Measurements from ENCODE around the gene MDFI.

MDFI gene

DNA sequence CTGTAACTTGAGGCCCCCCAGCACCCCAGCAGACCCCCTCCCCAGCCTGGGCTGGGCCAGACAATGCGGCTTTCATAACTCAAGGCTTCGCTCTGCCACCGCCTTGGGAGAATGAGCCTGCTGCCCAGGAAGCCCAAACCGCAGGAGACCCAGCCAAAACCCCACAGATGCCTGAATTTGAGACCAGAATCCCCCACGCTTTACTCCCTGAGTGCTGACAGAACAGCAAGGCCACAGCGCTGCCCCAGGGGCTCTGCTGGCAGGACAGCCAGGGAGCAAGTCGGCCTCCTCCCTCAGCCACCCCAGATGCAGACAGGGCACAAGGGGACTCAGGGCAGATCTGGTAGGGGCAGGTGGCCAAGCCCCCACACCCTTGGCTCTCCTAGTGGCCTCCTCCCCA, 2.2 kb downstream of the MDFI start:
- no peak for DNase-seq (ENCODE audit: low spot score)
- CTCF ChIA-PET: no interaction called here
- POLR2A ChIA-PET (ENCODE audit: low non-redundant PET): no interaction called here
- TF ChIP-seq, protein P1, sequence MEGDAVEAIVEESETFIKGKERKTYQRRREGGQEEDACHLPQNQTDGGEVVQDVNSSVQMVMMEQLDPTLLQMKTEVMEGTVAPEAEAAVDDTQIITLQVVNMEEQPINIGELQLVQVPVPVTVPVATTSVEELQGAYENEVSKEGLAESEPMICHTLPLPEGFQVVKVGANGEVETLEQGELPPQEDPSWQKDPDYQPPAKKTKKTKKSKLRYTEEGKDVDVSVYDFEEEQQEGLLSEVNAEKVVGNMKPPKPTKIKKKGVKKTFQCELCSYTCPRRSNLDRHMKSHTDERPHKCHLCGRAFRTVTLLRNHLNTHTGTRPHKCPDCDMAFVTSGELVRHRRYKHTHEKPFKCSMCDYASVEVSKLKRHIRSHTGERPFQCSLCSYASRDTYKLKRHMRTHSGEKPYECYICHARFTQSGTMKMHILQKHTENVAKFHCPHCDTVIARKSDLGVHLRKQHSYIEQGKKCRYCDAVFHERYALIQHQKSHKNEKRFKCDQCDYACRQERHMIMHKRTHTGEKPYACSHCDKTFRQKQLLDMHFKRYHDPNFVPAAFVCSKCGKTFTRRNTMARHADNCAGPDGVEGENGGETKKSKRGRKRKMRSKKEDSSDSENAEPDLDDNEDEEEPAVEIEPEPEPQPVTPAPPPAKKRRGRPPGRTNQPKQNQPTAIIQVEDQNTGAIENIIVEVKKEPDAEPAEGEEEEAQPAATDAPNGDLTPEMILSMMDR (conservative IDR thresholded peaks at IDR 0.05; ENCODE audit: low read depth): no peak
- peak overlapping the region; percentile 85 for H3K27ac ChIP-seq

DNA sequence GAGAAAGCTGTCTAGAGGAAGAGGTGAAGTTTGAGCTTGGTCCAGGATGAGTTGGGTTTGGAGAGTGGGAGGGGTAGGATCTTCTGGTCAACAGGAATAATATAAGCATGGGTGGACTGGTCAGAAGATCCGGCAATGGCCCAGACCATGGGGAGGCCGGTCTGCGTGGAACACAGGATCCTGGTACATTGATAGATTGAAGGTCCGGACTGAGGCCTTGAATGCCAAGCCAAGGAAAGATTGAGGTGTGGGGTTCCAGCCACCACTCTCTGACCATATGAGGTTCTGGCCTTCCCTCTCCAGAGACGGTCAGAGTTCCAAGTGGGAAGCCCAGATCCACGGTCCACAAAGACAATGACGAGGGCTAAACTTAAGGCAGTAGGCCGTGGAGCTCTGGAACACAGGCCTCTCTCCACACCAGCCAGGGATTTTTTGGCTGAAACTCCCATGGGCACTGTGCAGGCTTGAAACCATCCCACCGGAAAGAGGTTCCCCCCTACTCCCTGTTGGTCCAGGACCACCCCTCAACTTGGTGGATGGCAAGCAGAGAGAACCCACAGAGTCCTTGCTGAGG, 3.2 kb downstream of the MDFI start:
- no peak for DNase-seq (ENCODE audit: low spot score)
- peak overlapping the region; percentile 85 for H3K27ac ChIP-seq
- TF ChIP-seq, protein P1 (conservative IDR thresholded peaks at IDR 0.05; ENCODE audit: low read depth): no peak
- CTCF ChIA-PET: no interaction called here
- POLR2A ChIA-PET (ENCODE audit: low non-redundant PET): no interaction called here

DNA sequence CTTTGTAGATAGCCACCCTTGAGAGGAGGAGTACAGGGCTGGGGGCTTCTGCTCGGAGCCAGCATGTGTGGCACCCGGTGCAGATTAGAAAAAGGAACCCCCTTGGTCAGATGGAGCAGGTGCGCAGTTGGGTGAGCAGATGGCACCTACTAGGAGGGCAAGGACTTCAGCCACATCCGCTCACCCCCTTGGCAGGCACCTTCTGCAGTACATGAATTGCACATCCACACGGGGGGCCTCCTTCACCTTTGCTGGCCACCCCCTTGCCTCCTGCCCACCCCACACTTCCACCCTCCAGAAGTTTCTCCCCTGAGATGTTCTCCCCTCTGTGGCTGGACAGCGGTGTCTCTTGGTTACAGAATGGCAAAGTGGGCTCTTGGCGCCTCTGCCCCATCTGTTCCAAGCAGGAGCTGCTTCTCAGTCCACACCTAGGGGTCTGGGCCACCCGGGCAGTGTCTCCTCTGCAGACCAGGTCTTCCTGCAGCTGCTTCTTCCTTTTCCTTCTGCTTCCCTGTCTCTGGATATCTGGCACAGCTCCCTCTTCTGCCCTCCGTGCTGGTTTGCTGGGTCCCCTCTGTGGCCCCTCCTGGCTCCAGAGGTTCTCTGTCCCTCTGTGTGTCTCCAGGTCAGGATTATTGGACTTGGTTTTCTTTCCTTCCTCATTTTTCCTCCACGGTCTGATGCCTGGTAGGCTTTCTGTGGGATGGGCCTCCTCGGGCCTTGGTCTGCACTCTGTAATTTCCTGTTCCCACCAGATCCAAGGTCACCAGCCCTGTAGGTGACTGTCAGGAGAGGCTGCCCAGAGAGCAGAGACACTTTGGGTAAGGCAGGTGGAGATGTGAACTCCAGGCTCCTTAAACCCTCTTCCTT, 4.1 kb downstream of the MDFI start:
- CTCF ChIA-PET: interaction anchor here (0.5 kb wide), 1 partner anchor 262 kb away, joined by 3 read pairs; no protein-coding TSS in a partner anchor
- POLR2A ChIA-PET (ENCODE audit: low non-redundant PET): no interaction called here
- no peak for DNase-seq (ENCODE audit: low spot score)
- TF ChIP-seq, protein P1 (conservative IDR thresholded peaks at IDR 0.05; ENCODE audit: low read depth): no peak
- H3K27ac ChIP-seq: peak overlapping the region; percentile 85

DNA sequence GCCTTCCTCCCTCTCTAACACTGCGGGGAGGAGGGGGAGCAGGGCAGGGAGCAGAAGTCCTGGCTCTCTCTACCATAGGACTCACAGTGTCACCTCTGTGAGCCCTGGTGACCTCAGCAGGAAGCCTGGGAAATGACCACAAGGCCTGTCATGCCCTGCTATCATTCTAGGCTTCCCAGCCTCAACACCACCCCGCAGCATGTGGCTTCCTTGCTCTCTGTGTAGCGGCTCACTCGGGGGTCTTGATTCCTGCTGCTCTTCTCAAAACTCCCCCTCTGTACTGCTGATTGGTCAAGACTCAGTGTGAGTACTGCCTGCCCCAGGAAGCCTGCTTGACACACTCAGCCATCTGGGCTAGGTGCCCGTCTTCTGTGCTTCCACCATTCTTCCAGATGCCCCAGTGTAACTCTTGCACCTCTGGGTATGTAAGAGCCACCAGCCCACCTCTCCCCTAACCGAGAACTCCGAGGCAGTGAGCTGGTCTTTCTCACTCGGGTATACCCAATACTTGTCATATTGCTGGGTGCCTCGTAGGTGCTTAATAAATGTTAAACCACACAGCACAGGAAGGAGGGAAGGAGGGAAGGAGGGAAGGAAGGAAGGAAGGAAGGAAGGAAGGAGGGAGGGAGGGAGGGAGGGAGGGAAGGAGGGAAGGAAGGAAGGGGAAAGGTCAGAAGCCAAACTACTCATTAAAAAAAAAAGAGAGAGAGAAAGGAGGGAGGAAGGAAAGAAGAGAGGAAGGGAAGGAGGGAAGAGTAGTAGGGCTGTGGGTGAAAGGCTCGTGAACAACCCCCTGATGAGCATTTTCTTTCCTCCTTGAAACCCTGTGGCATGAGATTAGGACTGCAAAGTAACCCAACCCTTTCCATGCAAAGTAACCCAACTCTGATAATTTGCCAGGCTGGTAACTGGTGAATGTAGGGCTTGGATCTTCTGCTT, 5.0 kb downstream of the MDFI start:
- POLR2A ChIA-PET (ENCODE audit: low non-redundant PET): no interaction called here
- TF ChIP-seq, protein P1 (conservative IDR thresholded peaks at IDR 0.05; ENCODE audit: low read depth): no peak
- CTCF ChIA-PET: interaction anchor here (0.5 kb wide), 1 partner anchor 261 kb away, joined by 3 read pairs; no protein-coding TSS in a partner anchor
- DNase-seq (ENCODE audit: low spot score): no peak
- peak overlapping the region; percentile 85 for H3K27ac ChIP-seq

DNA sequence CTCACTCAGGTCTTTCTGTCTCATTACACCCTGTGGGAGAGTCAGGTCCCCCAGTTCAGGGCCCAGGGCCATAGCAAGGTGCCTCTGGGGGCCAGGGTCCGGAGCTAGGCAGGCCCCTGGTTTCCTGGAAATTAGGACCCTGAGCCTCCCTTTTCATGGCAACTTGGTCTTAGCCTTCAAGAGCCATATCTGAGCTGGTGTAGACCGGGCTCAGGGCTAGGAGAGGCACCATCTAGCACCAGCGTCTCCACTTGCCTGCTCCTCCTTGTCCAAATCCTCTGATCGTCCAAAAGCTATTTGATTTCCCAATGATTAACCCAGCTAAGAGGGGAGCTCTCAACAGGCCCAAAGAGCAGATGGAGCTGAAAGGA, 5.6 kb downstream of the MDFI start:
- CTCF ChIA-PET: no interaction called here
- peak overlapping the region; percentile 85 for H3K27ac ChIP-seq
- DNase-seq (ENCODE audit: low spot score): no peak
- TF ChIP-seq, protein P1 (conservative IDR thresholded peaks at IDR 0.05; ENCODE audit: low read depth): no peak
- POLR2A ChIA-PET (ENCODE audit: low non-redundant PET): no interaction called here

DNA sequence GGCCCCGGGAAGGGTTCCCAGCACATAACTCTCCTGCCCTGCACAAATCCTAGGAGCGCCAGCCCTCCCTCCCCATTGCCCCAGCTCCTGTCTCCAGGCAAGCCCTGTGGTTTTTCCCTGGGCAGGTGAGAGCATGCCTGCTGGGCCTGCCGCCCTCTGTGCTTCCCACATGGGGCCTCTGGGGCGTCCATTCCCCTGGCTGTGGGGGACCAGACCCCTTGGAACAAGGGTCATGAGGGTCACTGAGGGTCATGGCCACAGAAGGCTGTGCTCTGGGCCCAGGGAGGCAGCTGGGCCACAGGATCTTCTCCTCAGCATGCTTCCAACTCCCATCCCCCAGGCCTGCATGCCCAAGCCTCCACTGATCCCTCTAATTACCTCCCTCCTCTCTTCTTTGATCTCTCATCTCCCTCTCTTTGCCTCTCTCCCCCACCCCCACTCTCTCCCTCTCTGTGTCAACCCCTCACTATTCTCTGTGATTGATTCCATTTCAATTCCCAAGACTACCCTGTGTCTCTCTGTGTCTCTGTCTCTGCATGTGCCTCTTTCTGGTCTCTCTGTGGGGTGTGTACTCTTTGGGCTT, 6.1 kb downstream of the MDFI start:
- DNase-seq (ENCODE audit: low spot score): peak; percentile 59
- POLR2A ChIA-PET (ENCODE audit: low non-redundant PET): no interaction called here
- CTCF ChIA-PET: no interaction called here
- H3K27ac ChIP-seq: peak overlapping the region; percentile 85
- TF ChIP-seq, protein P1 (conservative IDR thresholded peaks at IDR 0.05; ENCODE audit: low read depth): no peak

Measured in RWPE1 (cell line).